GM13976 (cell line): ENCODE results near the gene TMEM51.

ENCODE experiments used
- DNase-seq: peaks from one replicate; pipeline ENCODE4 v3.0.0; 2012; ENCODE audit warnings: low spot score
- CTCF ChIP-seq: IDR thresholded peaks from 2 replicates; pipeline ENCODE4 v1.5.1; 2012; ENCODE audit warnings: borderline replicate concordance, mild to moderate bottlenecking; ENCODE audit not compliant: insufficient read depth; ENCODE audit errors: extremely low read depth, missing control alignments, control extremely low read depth
- in situ Hi-C: fragments of 300-500 bp; cut with MboI; formaldehyde crosslinking; loops from one replicate; pipeline ENCODE4 v1.12.0; 2022; ENCODE audit warnings: low sequenced_read_pairs, mixed read lengths, inconsistent platforms; ENCODE audit not compliant: unreplicated experiment

Gene TMEM51

GRCh38 chr1:15243275-15244043 lies 89.9 kb downstream of the TMEM51 start:
- in situ Hi-C loops: no loop called here
- DNase-seq: no peak
- TF ChIP-seq CTCF: no peak

GRCh38 chr1:15244813-15245212 lies 91.3 kb downstream of the TMEM51 start:
- no peak for TF ChIP-seq CTCF
- DNase-seq: no peak
- in situ Hi-C loops: no loop called here

- in situ Hi-C loops: no loop called here
- DNase-seq: no peak
- TF ChIP-seq CTCF: no peak
These were observed 92.2 kb downstream of the TMEM51 start for GRCh38 chr1:15245593-15246360.

GRCh38 chr1:15246960-15247614 lies 93.5 kb downstream of the TMEM51 start, which contains the start of gene FHAD1:
TSS of gene FHAD1 (plus strand) at chr1:15247223. CDS start at chr1:15251785, 4,562 bp downstream.
- TF ChIP-seq CTCF: no peak
- peak; percentile 85 for DNase-seq
- in situ Hi-C loops: no loop called here

- in situ Hi-C loops: no loop called here
- DNase-seq: no peak
- TF ChIP-seq CTCF: no peak
These were observed 94.7 kb downstream of the TMEM51 start for GRCh38 chr1:15248216-15248615.

- DNase-seq: peak; percentile 60
- no peak for TF ChIP-seq CTCF
- in situ Hi-C loops: no loop called here
These were observed 95.5 kb downstream of the TMEM51 start for GRCh38 chr1:15249081-15249480.
